BJ (cell line): ENCODE results near the gene SOX13. TPM values are rescaled to one million over a fixed set of nuclear protein-coding genes. Genes with fewer than 3 reads are reported as not detected.

Experiments
- CTCF ChIA-PET: fragments of 350-600 bp; formaldehyde crosslinking; extraction: SDS; loops from one replicate; lab custom pipeline; 2021; ENCODE audit warnings: antibody characterized with exemption, inconsistent platforms; lab: Yijun Ruan, JAX
- POLR2A ChIA-PET: fragments of 300-600 bp; sonication (Branson Sonifier 250); formaldehyde crosslinking; extraction: SDS; loops from one replicate; lab custom pipeline; 2021; ENCODE audit warnings: antibody characterized with exemption; lab: Charles Lee
- DNase-seq: peaks from one replicate; pipeline ENCODE4 v3.0.0-alpha.2; 2011; ENCODE audit warnings: low read depth
- H3K27me3 ChIP-seq: 2 replicates; pipeline ENCODE4 v1.6.0; 2011; ENCODE audit warnings: low read length; ENCODE audit not compliant: control insufficient read depth, insufficient read depth
- H3K36me3 ChIP-seq: 2 replicates; pipeline ENCODE4 v1.5.1; 2011; ENCODE audit warnings: low read length; ENCODE audit not compliant: control insufficient read depth, insufficient read depth
- H3K4me3 ChIP-seq: 2 replicates; pipeline ENCODE4 v1.5.1; 2011; ENCODE audit warnings: low read depth, mild to moderate bottlenecking, control low read depth, low read length
- CTCF ChIP-seq: IDR thresholded peaks from 2 replicates; pipeline ENCODE4 v1.5.1; 2011; ENCODE audit warnings: low read depth, mild to moderate bottlenecking, control low read depth, inconsistent platforms, low read length, moderate library complexity; ENCODE audit not compliant: insufficient read depth
- polyA plus RNA-seq: library from polyadenylated mRNA; depleted of rRNA; stranded (reverse); fragments of >200 nt; gene quantifications from 2 replicates; pipeline ENCODE4 v1.2.3, GENCODE V29; 2011

Gene SOX13
- polyA plus RNA-seq, 1 experiment = 9.5 TPM

- ChIA-PET POLR2A (no interaction called here), CTCF (no interaction called here)
Observed at GRCh38 chr1:204070895-204071294, 2.0 kb upstream of the SOX13 start.

GRCh38 chr1:204073837-204074273 lies 940 bp downstream of the SOX13 start:
- Histone ChIP-seq H3K4me3 (peak overlapping the region; percentile 84), H3K36me3 (no peaks in the 10 kb centered on the region), H3K27me3 (no peaks in the 10 kb centered on the region)
- DNase-seq = no peak
- POLR2A ChIA-PET = interaction anchor here (0.6 kb wide), 1 partner anchor 56 kb away, joined by 5 read pairs; no protein-coding TSS in a partner anchor
- no peak for TF ChIP-seq CTCF
- CTCF ChIA-PET = interaction anchor here (1.0 to 3.9 kb wide), 6 partner anchors 13 to 325 kb away, joined by 3 to 24 read pairs (median 4); no protein-coding TSS in a partner anchor

More at GRCh38 chr1:204070895-204071294, 2.0 kb upstream of the SOX13 start:
- TF ChIP-seq CTCF = no peak
- Histone ChIP-seq H3K36me3 (no peaks in the 10 kb centered on the region), H3K27me3 (no peaks in the 10 kb centered on the region), H3K4me3 (no peak overlapping the region)
- no peak for DNase-seq

- TF ChIP-seq CTCF = no peak
- ChIA-PET POLR2A (interaction anchor here (0.5 kb wide), 1 partner anchor 131 kb away, joined by 11 read pairs; no protein-coding TSS in a partner anchor), CTCF (interaction anchor here (1.0 to 3.9 kb wide), 6 partner anchors 45 to 324 kb away, joined by 3 to 24 read pairs (median 3); no protein-coding TSS in a partner anchor)
- H3K27me3 ChIP-seq = no peaks in the 10 kb centered on the region
- H3K4me3 ChIP-seq = peak overlapping the region; percentile 84
- no peaks in the 10 kb centered on the region for H3K36me3 ChIP-seq
- no peak for DNase-seq
Observed at GRCh38 chr1:204074274-204075138, 1.6 kb downstream of the SOX13 start.

GRCh38 chr1:204075139-204075521 lies 2.2 kb downstream of the SOX13 start:
- DNase-seq = no peak
- TF ChIP-seq CTCF = no peak
- Histone ChIP-seq H3K4me3 (peak overlapping the region; percentile 84), H3K27me3 (no peaks in the 10 kb centered on the region), H3K36me3 (no peaks in the 10 kb centered on the region)
- POLR2A ChIA-PET = interaction anchor here (0.5 kb wide), 1 partner anchor 131 kb away, joined by 11 read pairs; no protein-coding TSS in a partner anchor
- CTCF ChIA-PET = interaction anchor here (1.0 to 3.9 kb wide), 3 partner anchors 54 to 204 kb away, joined by 3 to 24 read pairs (median 9); no protein-coding TSS in a partner anchor
